Head of caudate nucleus (tissue), 42 donors: Measurements from ENCODE around the gene B4GALT7.
"Not testable (repeated sequence)": the region's sequence is repeated elsewhere in the genome, so short reads cannot be mapped to it uniquely, and the experiment has no call there.

Experiments
- DNase-seq, 42 donors: peaks; one replicate each; pipeline versions ENCODE4 v3.0.0 to v3.0.0-alpha.2; 2020 to 2021; ENCODE audit warnings: mixed read lengths in 7 of 42
- intact Hi-C: fragments of 100-400 bp; cut with DNase I; formaldehyde crosslinking; loops from one replicate; pipeline ENCODE4 v1.15.0; 2022

The B4GALT7 gene

DNA sequence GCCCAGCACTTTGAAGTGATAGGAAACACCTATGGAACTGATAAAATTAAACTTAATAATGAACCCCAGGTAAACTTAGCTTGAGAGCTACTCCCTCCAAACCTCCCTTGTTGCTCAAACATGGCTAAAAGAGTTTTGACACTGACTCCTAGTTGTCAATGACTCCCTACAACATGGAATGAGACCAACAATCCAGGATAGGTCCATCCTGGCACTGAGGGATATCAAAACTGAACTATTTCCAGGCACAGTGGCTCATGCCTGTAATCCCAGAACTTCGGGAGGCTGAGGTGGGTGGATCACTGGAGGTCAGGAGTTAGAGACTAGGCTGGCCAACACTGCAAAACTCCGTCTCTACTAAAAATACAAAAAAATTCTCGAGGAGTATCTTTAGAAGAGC lies 58.6 kb downstream of the B4GALT7 start:
- intact Hi-C loops, DNase-seq: not testable (repeated sequence)
